SK-N-SH treated with all-trans-retinoic acid at 6 μM for 48 hours (cell line): ENCODE results near the gene EIF3A.

ENCODE experiments used
- ARNTL ChIP-seq: fragments of 450-650 bp; formaldehyde crosslinking; IDR thresholded peaks from 2 replicates; pipeline ENCODE4 v1.5.0; 2020; ENCODE audit warnings: low read depth, mild to moderate bottlenecking, moderate library complexity, borderline replicate concordance
- OSR1 ChIP-seq: fragments of 250-450 bp; sonication (Bioruptor Pico); IDR thresholded peaks from 2 replicates; pipeline ENCODE4 v1.8.0; 2022; ENCODE audit warnings: moderate library complexity, mild to moderate bottlenecking, inconsistent platforms

GRCh38 chr10:119103903-119104653, 23.5 kb upstream of the EIF3A start, which contains the start of gene DENND10:
- TF ChIP-seq OSR1 (CRISPR knock-in tag) (no peak), ARNTL (CRISPR knock-in tag) (no peak)
